HG03571 (cell line): ENCODE data around the gene MYOM1.

Experiments
- ATAC-seq: cut with Tn5 transposase; IDR thresholded peaks from one replicate; pipeline ENCODE4 v1.9.1; 2021; ENCODE audit not compliant: unreplicated experiment

The MYOM1 gene

GRCh38 chr18:3190610-3191009, 29.2 kb downstream of the MYOM1 start:
- ATAC-seq: no peak

GRCh38 chr18:3189884-3190283, 29.9 kb downstream of the MYOM1 start:
- no peak for ATAC-seq

- no peak for ATAC-seq
Observed at GRCh38 chr18:3186678-3187658, 32.8 kb downstream of the MYOM1 start.

GRCh38 chr18:3184275-3184963, 35.3 kb downstream of the MYOM1 start:
- no peak for ATAC-seq

GRCh38 chr18:3183103-3183717, 36.6 kb downstream of the MYOM1 start:
- no peak for ATAC-seq

GRCh38 chr18:3180325-3180724, 39.4 kb downstream of the MYOM1 start:
- no peak for ATAC-seq

GRCh38 chr18:3179430-3180089, 40.2 kb downstream of the MYOM1 start:
- no peak for ATAC-seq

GRCh38 chr18:3177902-3178687, 41.7 kb downstream of the MYOM1 start:
- peak; percentile 82 for ATAC-seq

- no peak for ATAC-seq
Observed at GRCh38 chr18:3175195-3175758, 44.5 kb downstream of the MYOM1 start.

- ATAC-seq: peak; percentile 49
Observed at GRCh38 chr18:3172097-3172496, 47.7 kb downstream of the MYOM1 start.

GRCh38 chr18:3171631-3172030, 48.1 kb downstream of the MYOM1 start:
- ATAC-seq: no peak

- ATAC-seq: no peak
Observed at GRCh38 chr18:3170441-3171161, 49.2 kb downstream of the MYOM1 start.

- ATAC-seq: no peak
Observed at GRCh38 chr18:3164381-3164780, 55.4 kb downstream of the MYOM1 start.

- no peak for ATAC-seq
Observed at GRCh38 chr18:3163968-3164367, 55.8 kb downstream of the MYOM1 start.

- no peak for ATAC-seq
Observed at GRCh38 chr18:3162181-3162580, 57.6 kb downstream of the MYOM1 start.

GRCh38 chr18:3159830-3160229, 59.9 kb downstream of the MYOM1 start:
- no peak for ATAC-seq

- no peak for ATAC-seq
Observed at GRCh38 chr18:3157606-3158005, 62.2 kb downstream of the MYOM1 start.

- ATAC-seq: no peak
Observed at GRCh38 chr18:3157086-3157485, 62.7 kb downstream of the MYOM1 start.

GRCh38 chr18:3156325-3156640, 63.5 kb downstream of the MYOM1 start:
- ATAC-seq: no peak

- no peak for ATAC-seq
Observed at GRCh38 chr18:3154214-3154613, 65.6 kb downstream of the MYOM1 start.
